Astrocyte of the spinal cord (primary cell): ENCODE results near the gene EGFL8.

Experiments
- DNase-seq: peaks from one replicate; pipeline ENCODE4 v3.0.0; 2011; ENCODE audit warnings: low read depth, low spot score
- H3K4me3 ChIP-seq: 2 replicates; pipeline ENCODE4 v1.5.1; 2011; ENCODE audit warnings: low read depth, mild to moderate bottlenecking, low read length, moderate library complexity
- in situ Hi-C: cut with HindIII; loops from 2 replicates; pipeline ENCODE4 v1.10.0; 2017; ENCODE audit warnings: low sequenced_read_pairs
- TF ChIP-seq, protein P1 (sequence below): IDR thresholded peaks from 2 replicates; pipeline ENCODE4 v1.5.1; 2012; ENCODE audit warnings: low read depth, mild to moderate bottlenecking, low read length, inconsistent platforms

Gene EGFL8

GRCh38 chr6:32188381-32189068, 24.1 kb downstream of the EGFL8 start:
- no peak for DNase-seq
- TF ChIP-seq, protein P1, sequence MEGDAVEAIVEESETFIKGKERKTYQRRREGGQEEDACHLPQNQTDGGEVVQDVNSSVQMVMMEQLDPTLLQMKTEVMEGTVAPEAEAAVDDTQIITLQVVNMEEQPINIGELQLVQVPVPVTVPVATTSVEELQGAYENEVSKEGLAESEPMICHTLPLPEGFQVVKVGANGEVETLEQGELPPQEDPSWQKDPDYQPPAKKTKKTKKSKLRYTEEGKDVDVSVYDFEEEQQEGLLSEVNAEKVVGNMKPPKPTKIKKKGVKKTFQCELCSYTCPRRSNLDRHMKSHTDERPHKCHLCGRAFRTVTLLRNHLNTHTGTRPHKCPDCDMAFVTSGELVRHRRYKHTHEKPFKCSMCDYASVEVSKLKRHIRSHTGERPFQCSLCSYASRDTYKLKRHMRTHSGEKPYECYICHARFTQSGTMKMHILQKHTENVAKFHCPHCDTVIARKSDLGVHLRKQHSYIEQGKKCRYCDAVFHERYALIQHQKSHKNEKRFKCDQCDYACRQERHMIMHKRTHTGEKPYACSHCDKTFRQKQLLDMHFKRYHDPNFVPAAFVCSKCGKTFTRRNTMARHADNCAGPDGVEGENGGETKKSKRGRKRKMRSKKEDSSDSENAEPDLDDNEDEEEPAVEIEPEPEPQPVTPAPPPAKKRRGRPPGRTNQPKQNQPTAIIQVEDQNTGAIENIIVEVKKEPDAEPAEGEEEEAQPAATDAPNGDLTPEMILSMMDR, result no peak
- in situ Hi-C loops, result no loop called here
- H3K4me3 ChIP-seq, result peak overlapping the region; percentile 76

GRCh38 chr6:32189069-32189741, 24.8 kb downstream of the EGFL8 start:
- in situ Hi-C loops, result no loop called here
- DNase-seq, result no peak
- TF ChIP-seq, protein P1, result no peak
- H3K4me3 ChIP-seq, result peak overlapping the region; percentile 76

GRCh38 chr6:32189742-32190053, 25.3 kb downstream of the EGFL8 start:
- DNase-seq, result no peak

DNA sequence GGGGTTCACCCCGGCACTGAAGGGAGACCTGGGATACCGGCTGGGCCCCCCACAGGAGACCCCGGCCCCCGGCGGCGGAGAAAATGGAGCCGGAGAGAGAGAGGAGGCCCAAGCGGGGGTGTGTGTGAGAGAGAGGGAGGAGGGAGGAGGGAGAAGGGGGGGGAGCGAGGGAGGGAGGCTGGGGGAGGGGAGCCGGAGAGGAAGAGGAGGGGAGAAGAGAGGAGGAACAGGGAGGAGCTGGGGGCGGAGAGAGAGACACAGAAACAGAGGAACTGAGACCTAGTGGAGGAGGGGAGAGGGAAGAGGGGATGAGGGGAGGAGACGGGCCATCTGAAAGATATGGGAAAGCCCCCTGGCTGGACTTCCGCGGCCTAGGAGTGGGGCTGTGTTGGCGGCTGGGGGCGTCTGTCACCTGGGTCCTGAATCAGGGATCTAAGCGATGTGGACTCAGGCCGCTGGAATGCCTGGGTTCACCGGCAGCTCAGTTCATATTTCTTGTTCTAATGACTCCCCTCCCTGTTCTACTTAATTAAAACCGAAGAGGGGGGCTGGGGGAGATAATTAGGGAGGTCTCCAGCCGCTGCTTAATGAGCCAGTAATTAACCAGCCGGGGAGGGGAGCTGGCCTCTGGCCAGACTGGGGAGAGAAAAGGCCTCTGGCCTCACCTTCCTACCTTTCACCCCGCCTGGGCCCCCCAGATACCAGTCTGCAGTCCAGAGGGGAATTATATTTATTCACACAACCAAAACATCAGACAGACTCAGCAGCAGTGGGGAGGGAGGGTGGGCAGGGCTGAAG, 25.9 kb downstream of the EGFL8 start, which contains the start of gene PBX2:
Gene PBX2 (minus strand): TSS at position 149 of the 798 bp plus-strand sequence. CDS start 287 bp downstream, outside the sequence.
- TF ChIP-seq, protein P1, result no peak
- in situ Hi-C loops, result no loop called here
- peak; percentile 93 for DNase-seq
- H3K4me3 ChIP-seq, result peak within 1 kb of the TSS; percentile 76

More at GRCh38 chr6:32189742-32190053, 25.3 kb downstream of the EGFL8 start:
- TF ChIP-seq, protein P1, result no peak
- in situ Hi-C loops, result no loop called here
- peak overlapping the region; percentile 76 for H3K4me3 ChIP-seq

- H3K4me3 ChIP-seq, result peak overlapping the region; percentile 76
- DNase-seq, result no peak
- in situ Hi-C loops, result no loop called here
- TF ChIP-seq, protein P1, result no peak
Measured at GRCh38 chr6:32190911-32191677, 26.7 kb downstream of the EGFL8 start.
